ENCODE measurements around the gene DHRS7.
"Not testable (repeated sequence)": the region's sequence is repeated elsewhere in the genome, so short reads cannot be mapped to it uniquely, and the experiment has no call there.

DHRS7 gene

DNA sequence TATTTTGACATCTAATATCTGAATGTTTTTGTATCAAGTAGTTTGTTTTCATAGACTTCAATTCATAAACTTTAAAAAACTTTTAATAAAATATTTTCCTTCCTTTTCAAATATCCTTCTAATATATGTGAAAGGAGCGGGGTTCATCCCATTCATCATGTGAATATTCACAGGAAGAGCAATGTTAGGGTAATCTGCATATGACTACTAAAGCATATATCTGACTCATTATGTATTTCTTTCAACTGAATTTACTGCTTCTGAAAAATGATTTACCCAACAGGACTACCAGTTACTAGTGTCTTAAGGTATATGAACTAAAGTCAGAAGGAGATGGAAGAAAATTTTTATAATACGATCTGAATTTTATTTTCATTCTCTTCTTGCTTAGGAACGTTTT lies 30.5 kb downstream of the DHRS7 start:
- no peak for DNase-seq (ENCODE audit: low read depth)

DNA sequence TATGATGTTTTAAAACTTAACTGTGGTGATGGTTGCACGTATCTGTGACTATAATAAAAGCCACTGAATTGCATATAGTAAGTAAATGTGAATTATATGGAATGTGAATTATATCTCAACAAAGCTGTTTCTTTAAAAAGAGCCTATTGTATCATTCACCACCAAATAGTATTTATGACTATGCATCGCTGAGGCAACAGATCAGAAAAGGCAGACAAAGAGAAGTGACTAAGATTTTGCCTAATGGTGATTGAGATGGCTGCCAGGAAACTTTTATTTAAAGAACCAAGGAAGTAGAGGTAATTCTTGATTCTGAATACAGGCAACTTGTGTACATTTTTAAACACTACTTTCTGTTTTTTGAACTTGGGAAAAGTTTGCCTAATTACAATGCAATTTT lies 31.7 kb downstream of the DHRS7 start:
- no peak for DNase-seq (ENCODE audit: low read depth)

DNA sequence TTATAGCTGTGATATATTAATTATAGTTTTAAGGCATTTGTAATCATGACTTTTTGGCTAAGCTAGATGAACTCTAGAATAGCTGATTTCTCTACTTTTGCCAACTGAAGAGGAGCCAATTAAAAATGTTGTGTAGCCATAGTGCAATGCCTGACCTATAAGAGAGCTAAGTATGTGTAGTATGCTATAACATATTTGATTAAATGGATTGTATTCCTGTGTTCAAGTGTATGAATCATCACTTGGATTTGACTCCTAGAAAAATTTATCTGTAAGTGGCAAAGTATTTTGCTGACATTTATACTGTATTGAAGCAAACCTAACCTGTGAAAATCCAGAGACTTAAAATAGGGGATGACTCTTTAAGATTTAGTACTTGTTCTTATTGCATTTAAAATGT lies 39.3 kb downstream of the DHRS7 start:
- DNase-seq (ENCODE audit: low read depth), result no peak

DNA sequence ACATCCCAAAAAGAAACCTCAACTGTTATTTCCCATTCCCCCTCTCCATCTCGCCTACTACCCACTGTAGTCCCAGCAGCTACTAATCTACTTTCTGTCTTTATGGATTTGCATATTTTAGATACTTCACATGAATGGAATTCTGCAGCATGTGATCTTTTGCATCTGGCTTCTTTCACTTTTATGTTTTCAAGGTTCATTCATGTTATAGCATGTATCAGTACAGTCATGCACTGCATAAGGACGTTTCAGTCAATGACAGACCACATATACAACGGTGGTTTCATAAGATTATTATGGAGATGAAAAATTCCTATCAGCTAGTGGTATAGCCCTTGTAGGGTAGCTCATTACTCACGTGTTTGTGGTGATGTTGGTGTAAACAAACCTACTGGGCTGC lies 49.0 kb downstream of the DHRS7 start:
- no peak for DNase-seq (ENCODE audit: low read depth)

DNA sequence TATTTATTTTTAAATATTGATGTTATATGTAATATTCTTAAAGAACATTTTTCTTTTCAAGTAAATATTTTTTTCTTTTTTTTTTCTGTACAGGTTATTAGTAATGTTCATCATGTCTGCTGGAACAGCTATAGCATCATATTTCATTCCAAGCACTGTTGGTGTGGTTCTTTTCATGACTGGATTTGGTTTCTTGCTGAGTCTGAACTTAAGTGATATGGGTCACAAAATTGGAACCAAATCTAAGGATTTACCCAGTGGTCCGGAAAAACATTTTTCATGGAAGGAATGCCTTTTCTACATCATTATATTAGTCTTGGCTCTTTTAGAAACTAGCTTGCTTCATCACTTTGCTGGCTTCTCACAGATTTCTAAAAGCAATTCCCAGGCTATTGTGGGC lies 50.3 kb downstream of the DHRS7 start:
- DNase-seq (ENCODE audit: low read depth), result no peak

DNA sequence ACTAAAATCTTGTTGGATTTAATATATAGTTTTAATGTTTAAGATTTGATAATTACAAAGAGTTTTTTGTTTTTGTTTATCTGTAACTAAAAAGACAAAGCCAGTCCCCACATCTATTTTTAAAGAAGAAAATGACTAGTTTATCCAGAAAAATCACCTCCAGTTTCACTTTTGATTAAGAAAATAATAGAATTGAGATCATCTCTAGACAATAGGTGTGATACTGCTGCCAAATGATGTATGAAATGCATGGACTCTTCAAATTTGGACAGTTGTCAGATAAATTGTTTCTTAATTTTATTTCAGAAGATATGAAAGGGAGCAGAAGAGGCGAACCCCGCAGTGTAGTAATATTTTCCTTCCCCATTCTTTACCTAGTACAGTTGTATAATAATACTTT lies 53.5 kb downstream of the DHRS7 start:
- no peak for DNase-seq (ENCODE audit: low read depth)

DNA sequence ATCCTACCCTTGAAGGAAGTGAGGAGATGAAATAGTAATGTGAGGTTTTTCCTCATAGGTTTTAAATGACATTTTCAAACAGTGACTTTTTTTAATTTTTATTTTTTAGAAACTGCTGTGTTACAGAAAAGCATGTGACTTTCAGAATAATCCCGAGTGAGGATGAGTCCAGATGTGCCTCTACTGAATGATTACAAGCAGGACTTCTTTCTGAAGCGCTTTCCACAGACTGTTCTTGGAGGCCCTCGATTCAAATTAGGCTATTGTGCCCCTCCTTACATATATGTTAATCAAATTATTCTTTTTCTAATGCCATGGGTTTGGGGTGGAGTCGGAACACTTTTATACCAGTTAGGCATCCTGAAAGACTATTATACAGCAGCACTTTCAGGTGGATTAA lies 57.7 kb downstream of the DHRS7 start:
- no peak for DNase-seq (ENCODE audit: low read depth)

DNA sequence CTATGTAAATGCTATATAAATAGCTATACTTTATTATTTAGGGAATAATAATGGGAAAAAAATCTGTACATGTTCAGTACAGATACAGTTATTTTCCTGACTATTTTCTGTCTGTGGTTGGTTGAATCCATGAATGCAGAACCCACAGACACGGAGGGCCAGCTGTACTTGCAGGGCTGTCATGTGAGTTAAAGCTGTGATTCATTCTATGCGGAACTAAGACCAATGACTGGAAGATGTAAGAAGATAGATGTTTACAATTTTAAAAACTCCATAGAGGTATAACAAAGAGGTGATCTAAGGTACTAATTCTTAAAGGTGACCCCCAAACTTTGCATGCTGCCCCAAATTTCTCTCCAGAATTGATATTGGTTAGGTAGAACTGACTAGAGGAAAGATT lies 58.9 kb downstream of the DHRS7 start:
- DNase-seq (ENCODE audit: low read depth), result no peak

DNA sequence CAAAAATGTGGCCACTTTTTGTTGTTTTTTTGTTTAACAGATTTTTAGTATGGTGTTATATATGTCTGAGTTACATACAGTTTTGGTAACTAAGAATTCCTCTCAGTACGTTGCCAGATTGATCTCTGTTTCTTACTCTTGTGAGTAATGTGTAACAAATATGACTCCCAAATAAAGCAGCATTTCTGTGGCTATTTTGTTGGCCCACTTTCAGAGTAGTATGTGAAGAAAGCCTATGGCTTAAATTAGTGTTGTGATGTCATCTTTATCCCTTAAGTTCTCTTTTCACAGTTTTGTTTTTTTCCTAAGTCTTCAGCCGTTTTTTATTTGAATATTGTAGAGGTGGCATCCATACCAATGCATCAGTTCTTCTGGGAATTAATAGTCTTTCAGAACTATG lies 62.8 kb downstream of the DHRS7 start:
- no peak for DNase-seq (ENCODE audit: low read depth)

DNA sequence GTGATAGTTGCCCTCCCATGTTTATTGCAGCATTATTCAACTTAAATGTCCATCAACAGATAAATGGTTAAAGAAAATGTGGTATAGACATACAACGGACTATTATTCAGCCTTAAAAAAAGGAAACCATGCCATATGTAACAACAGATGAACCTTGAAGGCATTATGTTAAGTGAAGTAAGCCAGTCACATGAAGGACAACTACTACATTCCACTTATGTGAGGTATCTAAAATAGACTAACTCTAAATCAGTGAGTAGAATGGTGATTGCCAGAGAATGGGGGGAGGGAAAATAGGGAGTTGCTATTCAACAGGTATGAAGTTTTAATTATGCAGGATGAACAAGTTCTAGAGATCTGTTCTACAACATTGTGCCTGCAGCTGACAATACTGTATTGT lies 63.4 kb downstream of the DHRS7 start:
- no peak for DNase-seq (ENCODE audit: low read depth)

DNA sequence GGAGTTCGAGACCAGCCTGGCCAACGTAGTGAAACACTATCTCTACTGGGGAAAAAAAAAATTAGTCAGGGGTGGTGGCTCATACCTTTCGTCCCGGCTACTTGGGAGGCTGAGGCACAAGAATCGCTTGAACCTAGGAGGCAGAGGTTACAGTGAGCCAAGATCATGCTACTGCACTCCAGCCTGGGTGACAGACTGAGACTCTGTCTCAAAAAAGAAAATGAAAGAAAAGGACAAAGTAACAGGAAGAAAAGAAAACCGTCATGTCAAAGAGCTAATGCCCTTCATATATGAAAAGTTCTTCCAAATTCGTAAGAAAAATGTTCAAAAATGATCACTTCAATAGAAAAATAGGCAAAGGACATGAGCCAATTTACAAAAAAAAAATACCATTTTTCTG lies 65.3 kb downstream of the DHRS7 start:
- DNase-seq (ENCODE audit: low read depth), result not testable (repeated sequence)

DNA sequence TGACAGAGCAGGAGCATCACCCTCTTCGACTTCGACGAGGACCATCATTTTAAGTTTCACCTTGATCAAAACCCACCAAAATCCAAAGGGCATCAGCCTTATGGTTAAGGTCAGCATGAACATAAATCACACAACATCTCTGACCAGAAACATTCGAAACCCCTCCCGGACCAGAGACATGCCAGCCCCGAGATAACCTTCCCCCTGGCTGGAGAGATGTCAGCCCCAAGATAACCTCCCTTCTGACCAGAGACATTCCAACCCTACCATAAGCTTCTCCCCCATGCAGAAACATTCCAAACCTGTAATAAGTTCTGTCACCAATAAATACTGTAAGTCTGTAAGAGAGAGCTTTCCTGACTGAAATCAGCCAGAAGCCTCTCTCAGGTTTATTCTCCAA lies 67.2 kb downstream of the DHRS7 start:
- DNase-seq (ENCODE audit: low read depth), result no peak

DNA sequence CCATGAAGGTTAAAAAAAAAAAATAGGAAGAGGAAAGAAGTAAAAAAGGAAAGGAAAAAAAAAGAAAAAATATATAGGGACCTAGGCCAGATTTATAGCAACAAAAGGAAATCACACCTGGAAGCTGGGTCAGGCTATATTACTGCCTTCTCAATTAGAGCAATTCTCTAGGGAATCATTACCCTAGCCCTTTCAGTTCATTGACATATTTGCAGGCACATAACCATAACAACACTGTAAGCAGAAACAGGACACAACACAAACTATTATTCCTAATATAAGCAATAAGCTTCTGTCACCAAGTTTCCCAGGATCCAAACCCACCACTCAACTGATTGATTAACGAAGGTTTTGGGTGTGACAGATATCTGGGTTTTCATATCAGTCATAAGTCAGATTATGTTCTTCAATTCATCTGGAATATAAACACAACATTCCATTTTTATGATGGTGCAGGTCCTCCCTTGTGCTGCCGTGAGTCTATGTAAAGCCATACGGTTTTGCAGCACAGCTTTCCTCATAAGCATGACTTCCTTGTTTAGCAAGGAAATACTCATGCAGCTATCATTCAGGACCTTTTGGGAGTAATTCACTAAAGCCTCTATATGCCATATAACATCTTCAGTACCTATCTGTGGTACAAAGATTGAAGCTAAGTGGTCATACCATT lies 69.3 kb downstream of the DHRS7 start:
- no peak for DNase-seq (ENCODE audit: low read depth)

DNA sequence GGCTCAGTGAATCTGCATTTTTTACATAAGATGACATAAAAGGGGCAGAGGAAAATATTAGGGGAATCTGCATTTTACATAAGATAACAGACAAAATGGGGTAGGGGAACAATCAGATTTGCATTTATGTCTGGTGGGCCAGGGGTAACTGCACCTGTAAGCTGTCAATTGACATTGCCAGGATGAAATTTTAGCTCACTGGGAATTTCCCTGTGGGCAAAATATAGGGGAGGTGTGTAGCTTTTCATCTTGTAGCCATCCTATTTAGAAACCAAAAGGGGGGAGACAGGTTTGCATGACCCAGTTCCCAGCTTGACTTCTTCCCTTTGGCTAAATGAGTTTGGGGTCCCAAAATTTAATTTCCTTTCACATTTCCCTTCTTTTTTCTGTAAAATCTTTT lies 70.0 kb downstream of the DHRS7 start:
- DNase-seq (ENCODE audit: low read depth), result no peak

DNA sequence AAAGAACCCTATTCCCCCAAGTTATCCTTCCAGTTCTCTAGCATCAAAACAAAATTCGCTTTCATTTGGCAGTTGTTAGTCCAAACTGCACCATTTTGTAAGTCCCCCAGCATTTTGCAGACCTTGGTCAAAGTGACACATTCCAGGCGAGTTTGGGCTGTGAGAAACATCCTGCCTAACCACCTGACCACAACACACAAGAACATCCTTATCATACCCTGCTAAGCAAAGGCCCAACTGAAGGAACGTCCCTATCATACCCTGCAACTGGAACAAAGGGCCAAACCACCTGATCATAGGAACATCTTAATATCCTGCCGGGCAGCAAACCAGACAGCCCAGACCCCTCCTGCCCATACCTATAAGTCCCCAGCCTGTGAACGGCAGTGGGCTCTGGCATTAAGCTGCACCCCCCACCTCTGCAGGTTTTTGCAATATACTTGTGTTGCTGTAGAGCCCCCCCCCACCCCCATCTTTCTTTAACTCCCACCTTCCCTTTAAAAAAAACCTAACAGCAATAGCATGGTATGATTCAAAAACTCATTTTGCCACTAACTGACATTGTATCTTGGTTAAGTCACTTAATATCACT lies 70.8 kb downstream of the DHRS7 start:
- no peak for DNase-seq (ENCODE audit: low read depth)

Data from activated T-cell treated with anti-CD3 and anti-CD28 coated beads for 24 hours (primary cell).